NCI-H1048 (cell line): Measurements from ENCODE around the gene EFCAB8.

Experiments used
- DNase-seq: peaks from one replicate; lab custom pipeline; 2025; lab: John Stamatoyannopoulos, UW

Gene EFCAB8

GRCh38 chr20:33009214-33010132 lies 150.8 kb downstream of the EFCAB8 start:
- DNase-seq: no peak

- DNase-seq: no peak
Observed at GRCh38 chr20:33010133-33010504, 151.4 kb downstream of the EFCAB8 start.

GRCh38 chr20:33010674-33011449 lies 152.1 kb downstream of the EFCAB8 start:
- no peak for DNase-seq
